ENCODE measurements around the gene CRYGN.

The CRYGN gene

GRCh38 chr7:151426904-151427704, 12.8 kb downstream of the CRYGN start:
- no peak for DNase-seq (ENCODE audit: low spot score)

- peak; percentile 63 for DNase-seq (ENCODE audit: low spot score)
These were observed 13.5 kb downstream of the CRYGN start for GRCh38 chr7:151426441-151426903.

GRCh38 chr7:151425670-151426440, 14.1 kb downstream of the CRYGN start:
- DNase-seq (ENCODE audit: low spot score) = peak; percentile 59

- no peak for DNase-seq (ENCODE audit: low spot score)
These were observed 15.1 kb downstream of the CRYGN start for GRCh38 chr7:151424799-151425198.

GRCh38 chr7:151423936-151424335, 16.0 kb downstream of the CRYGN start:
- DNase-seq (ENCODE audit: low spot score) = no peak

GRCh38 chr7:151423226-151423625, 16.7 kb downstream of the CRYGN start:
- DNase-seq (ENCODE audit: low spot score) = no peak

- no peak for DNase-seq (ENCODE audit: low spot score)
These were observed 17.7 kb downstream of the CRYGN start for GRCh38 chr7:151422212-151422611.

- DNase-seq (ENCODE audit: low spot score) = no peak
These were observed 19.8 kb downstream of the CRYGN start for GRCh38 chr7:151420144-151420543.

GRCh38 chr7:151416941-151417315, 23.0 kb downstream of the CRYGN start:
- DNase-seq (ENCODE audit: low spot score) = no peak

GRCh38 chr7:151416112-151416940, 23.6 kb downstream of the CRYGN start:
- DNase-seq (ENCODE audit: low spot score) = no peak

GRCh38 chr7:151415375-151416105, 24.4 kb downstream of the CRYGN start:
- DNase-seq (ENCODE audit: low spot score) = no peak

- DNase-seq (ENCODE audit: low spot score) = no peak
These were observed 26.7 kb downstream of the CRYGN start for GRCh38 chr7:151413241-151413640.

GRCh38 chr7:151412318-151412717, 27.6 kb downstream of the CRYGN start:
- no peak for DNase-seq (ENCODE audit: low spot score)

- no peak for DNase-seq (ENCODE audit: low spot score)
These were observed 28.4 kb downstream of the CRYGN start for GRCh38 chr7:151411551-151411950.

- no peak for DNase-seq (ENCODE audit: low spot score)
These were observed 29.2 kb downstream of the CRYGN start for GRCh38 chr7:151410405-151411390.

- no peak for DNase-seq (ENCODE audit: low spot score)
These were observed 30.1 kb downstream of the CRYGN start, which contains the start of gene WDR86 for GRCh38 chr7:151409667-151410404. WDR86 (minus strand) TSS chr7:151410038; CDS start chr7:151409589, 449 bp downstream.

GRCh38 chr7:151408839-151409666, 30.9 kb downstream of the CRYGN start:
- no peak for DNase-seq (ENCODE audit: low spot score)

GRCh38 chr7:151408498-151408838, 31.5 kb downstream of the CRYGN start:
- DNase-seq (ENCODE audit: low spot score) = no peak

Data from AG08395 (cell line).